Left lung (tissue), 10 donors: Measurements from ENCODE around the gene ZBTB42. TPM values are rescaled to one million over a fixed set of nuclear protein-coding genes. Genes with fewer than 3 reads are reported as not detected.

Experiments
- ATAC-seq: fragments of 200-7000 bp; cut with Tn5 transposase; one replicate; pipeline ENCODE4 v1.9.1; 2020; ENCODE audit warnings: moderate library complexity
- DNase-seq, 4 donors: peaks; one replicate each; pipeline ENCODE4 v3.0.0-alpha.2; 2013 to 2020
- H3K27ac ChIP-seq, 2 donors: fragments of 200-600 bp; sonication (generic) in 1 of 2; one replicate each; pipeline versions ENCODE4 v1.5.0 to v1.8.0; 2020 to 2021
- H3K27me3 ChIP-seq, 2 donors: fragments of 200-600 bp; sonication (generic) in 1 of 2; one replicate each; pipeline versions ENCODE4 v1.5.0 to v1.8.0; 2020 to 2021
- H3K36me3 ChIP-seq, 2 donors: fragments of 200-600 bp; sonication (generic) in 1 of 2; one replicate each; pipeline versions ENCODE4 v1.5.0 to v1.8.0; 2020 to 2021
- H3K4me1 ChIP-seq, 2 donors: fragments of 200-600 bp; one replicate each; pipeline ENCODE4 v1.8.0; 2021
- H3K4me3 ChIP-seq, 2 donors: fragments of 200-600 bp; sonication (generic) in 1 of 2; one replicate each; pipeline versions ENCODE4 v1.5.0 to v1.8.0; 2020 to 2021; ENCODE audit warnings: mild to moderate bottlenecking in 1 of 2
- H3K9me3 ChIP-seq, 2 donors: fragments of 200-600 bp; sonication (generic) in 1 of 2; one replicate each; pipeline versions ENCODE4 v1.5.0 to v1.8.0; 2020 to 2021
- intact Hi-C, 2 donors: fragments of 100-400 bp; cut with DNase I; formaldehyde crosslinking; loops; one replicate each; pipeline versions ENCODE4 v1.11.2 to v1.14.2; 2022
- polyA plus RNA-seq, 6 donors: library from polyadenylated mRNA; unstranded; fragments of 120-200 nt; gene quantifications; one replicate each; pipeline ENCODE4 v1.2.1, GENCODE V29; 2013; ENCODE audit not compliant: insufficient read length in 6 of 6
- total RNA-seq, 2 donors: library from RNA; stranded (reverse); fragmentation: NEBNext Ultra II Directional; extraction: Animal tissue kit (Norgen Biotek cat#: 25700); gene quantifications; one replicate each; pipeline ENCODE4 v1.2.1, GENCODE V29; 2021
- TF ChIP-seq, protein P1 (sequence below), 2 donors: fragments of 200-600 bp; sonication (generic) in 1 of 2; IDR thresholded peaks; one replicate each; pipeline versions ENCODE4 v1.5.0 to v1.8.0; 2021; ENCODE audit warnings: antibody characterized with exemption in 2 of 2
- donor health status: DM: no; HTN: yes; CAD: no.
- donor health status: DM: no; HTN: no; CAD: no.

Gene ZBTB42
- total and polyA plus RNA-seq, 8 donors: 5.8 to 12.1 (median 9.3) TPM

DNA sequence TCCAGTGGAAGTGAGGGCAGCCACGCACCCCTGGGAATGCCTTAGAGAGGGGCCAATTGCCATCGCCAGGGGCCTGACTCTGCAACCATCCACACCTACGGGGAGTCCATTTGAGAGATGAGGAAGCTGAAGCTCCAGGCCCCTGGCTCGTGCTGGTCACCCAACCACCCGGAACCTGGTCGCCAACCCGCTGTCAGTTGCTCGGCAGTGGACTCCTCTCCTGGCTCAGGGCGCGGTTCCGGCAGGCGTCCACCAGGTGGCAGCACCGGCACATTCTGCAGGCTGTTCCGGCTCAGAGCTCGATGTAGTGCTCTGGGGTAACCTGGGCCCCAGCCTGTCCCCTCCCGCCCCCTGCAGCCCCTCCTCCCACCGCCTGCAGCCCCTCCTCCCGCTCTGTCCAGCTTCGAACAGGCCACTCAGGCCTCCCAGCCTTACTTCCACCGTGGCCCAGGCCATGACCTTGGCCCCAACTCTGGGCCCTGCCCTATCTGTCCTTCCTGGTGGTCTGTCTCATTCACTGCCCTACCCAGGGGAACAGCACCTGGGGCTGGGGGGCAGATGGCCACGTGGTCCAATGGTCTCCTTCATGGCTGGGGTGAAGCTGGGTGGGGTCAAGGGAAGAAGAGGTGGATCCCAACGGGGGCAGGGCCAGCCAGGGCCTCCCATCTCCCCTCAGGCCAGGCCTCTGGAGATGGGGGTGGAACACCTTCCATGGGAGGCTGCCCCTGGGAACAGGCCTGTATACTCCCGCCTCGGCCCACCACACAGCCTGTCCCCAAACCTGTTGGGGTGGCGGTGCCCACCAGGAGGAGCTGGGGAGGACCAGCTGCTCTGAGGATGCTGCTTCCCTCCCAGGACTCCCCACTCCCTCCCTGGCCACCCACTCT, 32.2 kb upstream of the ZBTB42 start:
- Histone ChIP-seq H3K27me3 (no peaks in the 10 kb centered on the region), H3K4me1 (peaks cover 9 to 10% of the 10 kb centered on the region in 2 donors), H3K36me3 (peaks cover 0 to 45% of the 10 kb centered on the region in 2 donors), H3K4me3 (no peak overlapping the region), H3K9me3 (peaks cover 0 to 5% of the 10 kb centered on the region in 2 donors), H3K27ac (no peak overlapping the region)
- ATAC-seq: peak; percentile 94
- intact Hi-C loops: no loop called here
- DNase-seq: peak; percentile 78 to 98 (median 90)
- TF ChIP-seq, protein P1, sequence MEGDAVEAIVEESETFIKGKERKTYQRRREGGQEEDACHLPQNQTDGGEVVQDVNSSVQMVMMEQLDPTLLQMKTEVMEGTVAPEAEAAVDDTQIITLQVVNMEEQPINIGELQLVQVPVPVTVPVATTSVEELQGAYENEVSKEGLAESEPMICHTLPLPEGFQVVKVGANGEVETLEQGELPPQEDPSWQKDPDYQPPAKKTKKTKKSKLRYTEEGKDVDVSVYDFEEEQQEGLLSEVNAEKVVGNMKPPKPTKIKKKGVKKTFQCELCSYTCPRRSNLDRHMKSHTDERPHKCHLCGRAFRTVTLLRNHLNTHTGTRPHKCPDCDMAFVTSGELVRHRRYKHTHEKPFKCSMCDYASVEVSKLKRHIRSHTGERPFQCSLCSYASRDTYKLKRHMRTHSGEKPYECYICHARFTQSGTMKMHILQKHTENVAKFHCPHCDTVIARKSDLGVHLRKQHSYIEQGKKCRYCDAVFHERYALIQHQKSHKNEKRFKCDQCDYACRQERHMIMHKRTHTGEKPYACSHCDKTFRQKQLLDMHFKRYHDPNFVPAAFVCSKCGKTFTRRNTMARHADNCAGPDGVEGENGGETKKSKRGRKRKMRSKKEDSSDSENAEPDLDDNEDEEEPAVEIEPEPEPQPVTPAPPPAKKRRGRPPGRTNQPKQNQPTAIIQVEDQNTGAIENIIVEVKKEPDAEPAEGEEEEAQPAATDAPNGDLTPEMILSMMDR (IDR thresholded peaks at IDR 0.05): peak; percentile 93 to 99

DNA sequence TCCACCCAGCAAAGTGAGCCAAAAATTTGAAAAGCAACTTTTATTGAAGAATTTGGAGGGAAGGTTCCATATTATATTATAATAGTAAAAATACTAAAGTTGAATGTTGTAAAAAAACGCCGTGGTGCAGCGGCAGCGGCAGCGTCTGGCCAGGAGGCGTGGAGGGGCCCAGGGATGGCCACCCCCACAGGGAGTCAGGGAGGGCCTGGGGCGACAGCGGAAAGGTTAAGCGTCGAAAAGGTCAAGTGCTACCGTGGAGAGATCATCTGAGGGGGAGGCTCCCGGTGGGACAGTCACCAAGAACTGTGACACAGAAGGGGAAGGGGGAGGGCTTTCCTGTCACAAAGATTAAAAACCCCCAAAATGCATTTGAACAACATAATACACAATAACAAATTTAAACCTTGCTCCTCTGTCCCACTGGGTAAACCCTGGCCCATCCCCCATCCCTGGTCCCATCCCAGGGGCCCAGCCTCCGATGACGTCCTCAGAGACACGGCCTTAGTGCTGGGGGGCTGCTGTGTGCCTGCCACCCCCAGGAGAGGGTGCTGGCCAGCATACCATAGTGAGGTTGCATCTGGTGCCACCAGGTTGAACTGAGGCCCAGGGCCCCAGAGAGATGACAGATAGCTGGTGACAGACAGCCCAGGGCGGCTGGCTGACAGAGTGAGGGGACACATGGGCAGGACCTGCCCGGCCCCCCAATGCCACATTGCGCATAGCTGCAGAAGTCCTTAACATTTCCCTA, 31.4 kb upstream of the ZBTB42 start:
- DNase-seq: peak in 1 of 4 donors; percentile 62
- no peak overlapping the region for H3K4me3 ChIP-seq
- TF ChIP-seq, protein P1 (IDR thresholded peaks at IDR 0.05): no peak
- no peak overlapping the region for H3K27ac ChIP-seq
- peaks cover 0 to 51% of the 10 kb centered on the region in 2 donors for H3K36me3 ChIP-seq
- peaks cover 0 to 5% of the 10 kb centered on the region in 2 donors for H3K9me3 ChIP-seq
- peaks cover 9 to 10% of the 10 kb centered on the region in 2 donors for H3K4me1 ChIP-seq
- intact Hi-C loops: no loop called here
- no peak for ATAC-seq
- H3K27me3 ChIP-seq: no peaks in the 10 kb centered on the region

DNA sequence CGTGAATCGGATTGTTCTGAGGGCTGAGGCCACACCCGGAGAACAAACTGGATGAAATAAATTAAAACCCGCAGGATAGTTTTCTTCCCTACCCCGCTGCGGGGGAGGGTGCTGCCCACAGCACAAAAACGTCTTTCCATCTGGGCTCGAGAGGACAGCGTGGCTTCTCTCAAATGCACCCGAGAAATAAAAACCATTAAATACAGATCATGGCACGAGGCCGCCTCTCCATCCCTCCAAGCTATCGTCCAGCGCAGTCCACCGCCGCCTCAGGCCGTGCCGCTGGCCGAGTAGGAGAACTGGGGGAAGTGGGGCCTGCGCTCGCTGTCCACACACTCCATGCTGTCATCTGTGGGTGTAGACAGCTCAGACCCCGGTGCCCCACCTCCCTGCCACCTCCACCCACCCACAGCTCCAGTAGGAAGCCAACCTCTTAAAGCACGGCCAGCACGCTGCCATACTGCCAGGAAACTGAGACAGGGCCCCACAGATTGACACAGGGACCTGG, 30.8 kb upstream of the ZBTB42 start:
- Histone ChIP-seq H3K4me1 (peaks cover 9 to 10% of the 10 kb centered on the region in 2 donors), H3K27ac (no peak overlapping the region), H3K27me3 (no peaks in the 10 kb centered on the region), H3K36me3 (peaks cover 0 to 58% of the 10 kb centered on the region in 2 donors), H3K4me3 (no peak overlapping the region), H3K9me3 (peaks cover 0 to 5% of the 10 kb centered on the region in 2 donors)
- TF ChIP-seq, protein P1 (IDR thresholded peaks at IDR 0.05): no peak
- ATAC-seq (no peak), DNase-seq (peak in 1 of 4 donors; percentile 78)
- intact Hi-C loops: no loop called here

DNA sequence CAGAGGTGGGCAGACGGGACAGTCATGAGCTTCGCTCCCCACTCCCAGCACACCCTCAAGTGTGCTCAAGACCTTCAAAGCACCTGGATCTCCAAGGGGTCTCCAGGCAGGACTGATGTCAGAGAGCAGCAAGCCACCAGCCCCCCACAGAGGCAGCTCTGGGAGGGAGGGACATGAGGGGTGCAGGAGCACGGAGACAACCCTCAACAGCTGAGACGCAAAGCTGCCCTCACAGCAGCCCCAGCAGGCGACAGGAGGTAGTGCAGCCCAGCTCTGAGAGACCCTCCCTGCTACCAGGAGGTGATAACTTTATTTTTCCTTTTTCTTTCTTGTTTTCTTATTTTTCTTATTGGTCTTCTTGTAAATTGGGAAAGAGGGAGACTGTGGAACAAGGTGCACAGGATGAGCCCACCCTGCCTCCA, 30.0 kb upstream of the ZBTB42 start:
- no peak overlapping the region for H3K4me3 ChIP-seq
- TF ChIP-seq, protein P1 (IDR thresholded peaks at IDR 0.05): peak; percentile 19 to 43
- no peaks in the 10 kb centered on the region for H3K27me3 ChIP-seq
- no peak for ATAC-seq
- peaks cover 0 to 5% of the 10 kb centered on the region in 2 donors for H3K9me3 ChIP-seq
- intact Hi-C loops: no loop called here
- H3K4me1 ChIP-seq: peaks cover 9 to 10% of the 10 kb centered on the region in 2 donors
- H3K27ac ChIP-seq: no peak overlapping the region
- H3K36me3 ChIP-seq: peaks cover 0 to 64% of the 10 kb centered on the region in 2 donors
- peak in 1 of 4 donors; percentile 66 for DNase-seq
